Mucosa of gallbladder (tissue), 1 donor: ENCODE data around the gene MEN1. TPM values are rescaled to one million over a fixed set of nuclear protein-coding genes. Genes with fewer than 3 reads are reported as not detected.

Experiments
- DNase-seq: peaks from one replicate; pipeline ENCODE4 v3.0.0-alpha.2; 2020; ENCODE audit warnings: low spot score
- total RNA-seq: library from RNA; stranded (reverse); gene quantifications from one replicate; pipeline ENCODE4 v1.2.1, GENCODE V29; 2021
- donor health status: DM: no; HTN: no; CAD: no.

Gene MEN1
- total RNA-seq, 1 donor from 2014 or later: 34.8 TPM

DNA sequence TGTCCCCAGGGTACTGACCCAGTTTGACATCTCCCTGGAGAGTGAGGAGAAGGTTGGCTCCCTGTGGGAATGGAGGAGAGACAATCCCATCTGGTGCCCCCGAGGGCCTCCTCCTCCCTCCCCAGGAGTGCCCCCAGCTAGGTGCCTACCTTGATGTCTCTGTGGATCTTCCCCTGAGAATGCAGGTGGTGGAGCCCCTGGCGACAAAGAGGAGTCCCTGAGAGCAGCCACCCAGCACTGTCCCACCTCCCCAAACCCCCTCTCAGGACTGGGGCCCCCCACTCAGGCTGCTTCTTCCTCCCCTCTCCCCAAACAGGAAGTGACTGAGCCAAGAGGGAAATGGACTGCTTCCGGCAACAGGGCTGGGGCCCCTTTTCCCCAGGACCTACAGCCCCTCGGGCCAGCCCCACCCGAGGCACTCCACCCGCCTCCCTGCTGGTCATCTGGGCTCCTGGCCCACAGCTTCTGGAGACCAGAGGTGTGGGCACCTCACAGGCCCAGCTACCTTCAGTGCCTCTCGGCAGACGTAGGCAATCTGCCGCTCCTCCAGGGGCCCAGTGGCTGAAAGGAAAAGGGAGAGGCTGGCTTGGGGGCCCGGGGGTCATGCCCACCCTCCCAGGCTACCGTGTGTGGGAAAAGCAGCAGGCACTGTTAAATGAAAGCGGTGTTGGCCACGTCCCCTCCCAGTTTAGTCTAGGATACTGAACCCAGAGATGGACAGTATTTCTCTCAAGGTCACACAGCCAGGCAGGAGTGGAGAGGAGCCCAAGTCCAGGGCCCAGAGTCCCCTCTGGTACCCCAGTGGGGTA is 8.6 kb downstream of the MEN1 start:
- no peak for DNase-seq

DNA sequence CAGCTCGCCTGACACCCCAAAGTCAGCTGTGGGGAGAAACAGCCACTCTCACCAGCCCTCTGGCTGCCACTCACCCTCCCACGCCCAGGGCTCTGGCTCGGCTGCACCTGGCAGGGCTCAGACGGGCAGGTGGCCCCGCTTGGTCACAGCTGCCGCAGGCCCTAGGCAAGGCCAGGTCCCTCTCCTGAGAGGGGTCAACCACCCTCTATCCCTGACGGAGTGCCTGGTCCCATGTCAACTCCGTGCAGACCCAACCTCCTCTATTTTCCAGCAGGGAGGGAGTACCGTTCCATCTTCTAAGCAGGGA is 9.2 kb downstream of the MEN1 start:
- no peak for DNase-seq

DNA sequence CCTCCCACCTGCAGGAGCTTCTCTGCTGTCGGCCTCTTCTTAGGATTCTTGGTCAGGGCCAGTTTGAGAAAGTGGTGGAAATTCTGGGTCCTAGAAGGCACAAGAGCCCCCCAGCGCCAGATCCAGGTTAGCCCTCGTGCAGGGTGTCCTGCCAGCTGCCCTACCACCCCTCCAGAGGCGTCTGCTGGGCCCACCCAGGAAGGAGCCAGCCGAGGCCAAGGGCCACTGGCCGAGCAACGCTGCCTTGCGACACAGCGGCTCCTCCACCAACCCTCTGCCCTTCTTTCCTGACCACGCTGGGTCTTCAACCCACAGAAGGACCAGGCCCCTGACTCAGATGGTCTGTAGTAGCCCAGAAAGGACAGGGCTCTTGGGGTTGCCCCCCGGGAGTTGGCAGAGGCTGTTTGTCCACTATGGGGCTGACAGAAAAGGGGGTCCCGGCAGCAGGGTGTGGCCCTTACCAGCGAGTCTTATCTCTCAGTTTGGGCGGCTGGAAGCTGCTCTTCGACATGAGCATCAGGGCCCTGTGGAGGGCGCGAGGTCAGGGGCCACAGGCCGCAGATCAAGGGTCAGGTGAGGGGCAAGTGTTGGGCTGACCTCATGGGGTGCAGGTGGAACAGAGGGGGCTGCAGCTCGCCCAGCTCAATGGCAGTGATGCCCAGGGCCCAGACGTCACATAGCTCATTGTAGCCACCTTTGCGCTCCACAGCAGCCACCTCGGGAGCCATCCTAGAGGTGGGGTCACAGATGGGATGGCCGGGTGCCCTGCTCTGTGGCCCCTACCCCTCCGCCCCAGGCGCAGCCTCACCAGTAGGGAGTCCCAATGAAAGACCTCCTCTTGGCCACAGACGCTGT is 9.8 kb downstream of the MEN1 start:
- no peak for DNase-seq

GRCh38 chr11:64799623-64800302 is 10.6 kb downstream of the MEN1 start:
- no peak for DNase-seq

- no peak for DNase-seq
Observed at GRCh38 chr11:64799256-64799622, 11.1 kb downstream of the MEN1 start.

DNA sequence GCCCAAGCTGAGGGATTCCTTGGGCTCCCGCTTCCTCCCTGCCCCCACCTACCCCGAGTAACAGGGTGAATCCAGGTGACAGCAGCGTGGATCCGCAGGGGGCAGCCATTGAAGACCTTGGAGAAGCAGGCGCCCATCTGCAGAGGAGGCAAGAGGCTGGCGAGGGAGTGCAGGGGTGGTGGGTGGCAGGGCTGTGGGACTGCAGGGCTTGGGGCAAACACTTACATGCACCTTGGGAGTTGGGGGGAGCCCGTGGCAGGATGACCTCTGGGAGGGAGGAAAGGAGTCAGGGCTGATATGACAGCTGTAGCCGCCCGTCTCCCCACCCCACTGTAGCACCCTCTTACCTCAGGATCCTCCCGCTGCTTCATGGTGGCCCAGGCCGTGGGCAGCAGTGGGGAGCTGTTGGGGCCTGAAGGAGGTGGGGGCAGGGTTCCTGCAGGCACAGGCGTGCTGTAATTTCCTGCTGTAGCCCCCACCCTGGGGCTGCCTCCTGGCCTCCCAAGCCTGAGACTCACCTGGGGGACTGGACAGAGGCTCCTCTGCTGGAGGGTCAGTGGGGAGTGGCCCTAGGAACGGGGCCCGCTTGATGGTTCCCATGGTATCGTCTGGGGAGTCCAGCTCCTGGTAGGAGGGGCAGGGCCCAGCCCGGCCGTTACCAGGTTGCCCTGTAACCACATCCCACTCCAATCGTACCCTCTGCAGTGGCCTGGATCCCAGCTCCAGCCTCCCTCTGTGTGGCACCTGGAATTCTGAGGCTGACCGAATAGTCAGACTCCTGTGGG is 13.4 kb downstream of the MEN1 start:
- DNase-seq: no peak

DNA sequence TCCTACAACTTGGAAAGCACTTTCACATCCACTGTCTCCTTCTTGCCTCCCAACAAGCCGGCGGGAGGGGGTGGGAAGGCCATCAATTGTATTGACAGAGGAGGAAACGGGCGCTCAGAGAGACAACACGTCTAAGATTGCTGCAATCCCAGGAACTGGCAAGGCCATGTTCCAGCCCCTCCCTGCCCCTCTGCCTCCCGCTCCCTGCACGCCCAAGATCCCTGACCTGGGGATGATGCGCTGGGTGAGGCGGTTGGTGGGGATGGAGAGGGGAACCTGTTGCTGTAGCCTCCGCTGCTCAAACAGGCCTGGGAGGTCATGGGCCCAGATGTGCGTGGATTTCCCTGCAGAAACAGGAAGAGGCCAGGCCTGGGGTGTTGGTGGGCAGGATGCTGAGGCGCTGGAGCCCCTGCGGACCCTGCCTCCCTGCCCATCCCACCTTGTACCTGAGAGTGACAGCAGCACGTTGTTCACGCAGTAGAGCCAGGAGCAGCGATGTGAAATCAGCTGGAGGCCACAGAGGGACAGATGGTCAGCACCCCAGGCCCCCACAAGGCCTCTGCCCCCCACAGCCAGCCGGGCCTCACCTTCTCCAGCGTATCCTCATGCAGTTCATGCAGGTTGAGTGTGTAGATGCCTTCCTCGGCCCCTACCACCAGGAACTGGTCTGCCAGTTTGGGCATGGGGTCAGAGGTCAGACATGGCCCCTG is 14.1 kb downstream of the MEN1 start:
- DNase-seq: no peak

GRCh38 chr11:64794526-64794925 is 15.8 kb downstream of the MEN1 start:
- no peak for DNase-seq

GRCh38 chr11:64793271-64794160 is 16.8 kb downstream of the MEN1 start:
- no peak for DNase-seq

GRCh38 chr11:64792482-64792881 is 17.9 kb downstream of the MEN1 start:
- no peak for DNase-seq

DNA sequence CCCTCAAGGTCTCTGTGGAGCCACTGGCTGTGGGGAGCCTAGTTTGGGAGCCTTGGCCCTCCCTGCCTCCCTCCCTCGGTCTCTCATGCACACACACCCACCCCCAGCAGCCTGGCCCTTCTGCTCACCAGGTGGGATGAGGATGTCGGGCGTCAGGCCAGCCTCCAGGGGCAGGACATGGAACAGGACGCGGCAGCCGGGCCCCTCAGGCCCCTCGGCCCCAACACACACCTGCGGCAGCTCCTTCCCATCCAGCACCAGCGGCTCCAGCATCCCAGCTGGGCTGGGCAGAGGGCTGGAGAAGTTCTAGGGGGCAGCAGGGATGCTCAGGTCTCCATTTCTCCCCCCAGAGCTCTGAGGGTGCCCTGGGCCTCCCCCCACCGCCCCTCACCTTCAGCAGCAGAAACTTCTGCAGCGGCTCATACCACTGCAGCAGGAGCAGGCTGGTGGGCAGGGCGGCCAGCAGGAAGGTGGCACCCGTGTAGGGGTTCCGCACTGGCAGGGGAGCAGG is 18.5 kb downstream of the MEN1 start:
- no peak for DNase-seq

- no peak for DNase-seq
Observed at GRCh38 chr11:64790205-64791095, 19.9 kb downstream of the MEN1 start.

DNA sequence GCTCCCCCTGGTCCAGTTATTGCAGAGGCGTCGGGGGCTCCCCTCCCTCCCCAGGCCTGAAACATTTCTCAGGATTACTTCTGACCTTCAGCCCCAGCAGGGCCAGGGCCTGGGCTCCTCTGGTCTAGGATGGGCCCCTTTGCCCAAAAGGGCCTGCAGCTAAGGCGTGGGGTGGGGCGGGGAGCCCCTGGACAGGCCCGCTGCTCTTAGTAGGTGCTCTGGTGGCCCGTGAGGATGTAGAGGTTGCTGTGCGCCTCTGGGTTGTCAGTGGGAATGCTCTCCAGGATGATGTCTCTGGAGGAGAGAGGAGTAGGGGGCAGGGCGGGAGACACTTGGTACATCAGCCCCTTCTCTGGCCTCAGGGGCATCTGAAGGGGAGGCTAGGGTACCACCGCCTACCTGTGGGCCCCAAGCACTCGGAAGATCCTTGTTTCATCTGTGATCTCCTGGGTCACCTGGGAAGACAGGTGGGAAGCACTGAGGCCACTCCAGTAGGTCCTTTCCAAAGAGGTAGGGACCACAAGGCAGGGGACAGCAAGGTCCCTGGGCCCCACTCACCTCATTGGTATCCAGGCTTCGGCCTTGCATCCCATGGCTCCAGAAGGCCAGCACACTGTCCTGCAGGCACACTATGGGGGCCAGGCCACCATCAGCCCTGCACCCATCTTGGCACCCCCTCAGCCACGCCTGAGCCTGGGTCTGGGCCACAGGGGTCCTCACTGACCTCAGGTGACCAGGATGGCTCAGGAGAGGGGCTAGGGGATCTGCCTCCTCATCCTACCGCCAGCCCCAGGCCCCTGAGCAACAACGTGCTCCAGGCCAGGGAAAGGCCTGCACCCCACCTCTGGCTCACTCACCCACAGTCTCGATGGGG is 20.8 kb downstream of the MEN1 start:
- DNase-seq: no peak

GRCh38 chr11:64788321-64789215 is 21.8 kb downstream of the MEN1 start:
- no peak for DNase-seq

DNA sequence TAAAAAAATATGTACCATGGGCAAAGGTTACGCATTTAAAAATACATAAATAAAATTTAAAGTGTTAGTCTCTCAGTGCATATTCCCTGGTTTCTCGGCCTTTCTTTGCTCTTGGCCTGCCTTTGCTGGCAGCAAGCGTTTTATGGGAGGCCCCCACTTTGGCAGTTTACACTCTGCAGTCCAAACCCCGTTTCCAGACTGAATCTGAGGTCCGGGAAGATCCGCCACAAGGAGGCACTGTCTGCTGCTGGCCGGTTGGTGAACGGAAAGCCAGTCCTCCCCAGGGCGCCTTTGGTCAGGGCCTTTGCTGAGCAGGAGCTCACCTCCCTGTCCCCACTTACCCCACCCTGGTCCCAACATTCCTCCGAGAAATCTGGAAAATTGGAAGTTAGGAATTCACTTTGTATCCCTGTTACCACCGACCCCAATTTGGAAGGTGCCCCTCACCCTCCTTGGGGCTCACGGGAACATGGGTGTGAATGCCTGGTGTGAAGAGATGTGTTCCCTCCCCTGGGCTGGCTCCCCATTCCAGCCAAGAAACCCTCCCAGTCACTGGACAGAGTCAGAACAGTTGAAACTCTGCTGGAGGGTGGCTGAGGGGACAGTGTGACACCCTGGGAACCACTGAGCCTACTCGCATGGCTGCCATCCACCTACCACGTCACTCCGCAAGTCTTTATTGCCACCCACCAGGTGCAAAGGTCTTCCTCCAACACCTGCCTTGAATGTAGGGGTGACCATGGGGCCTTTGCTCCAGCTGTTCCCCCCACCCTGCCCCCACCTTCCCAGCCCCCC is 22.6 kb downstream of the MEN1 start:
- peak; percentile 60 for DNase-seq

DNA sequence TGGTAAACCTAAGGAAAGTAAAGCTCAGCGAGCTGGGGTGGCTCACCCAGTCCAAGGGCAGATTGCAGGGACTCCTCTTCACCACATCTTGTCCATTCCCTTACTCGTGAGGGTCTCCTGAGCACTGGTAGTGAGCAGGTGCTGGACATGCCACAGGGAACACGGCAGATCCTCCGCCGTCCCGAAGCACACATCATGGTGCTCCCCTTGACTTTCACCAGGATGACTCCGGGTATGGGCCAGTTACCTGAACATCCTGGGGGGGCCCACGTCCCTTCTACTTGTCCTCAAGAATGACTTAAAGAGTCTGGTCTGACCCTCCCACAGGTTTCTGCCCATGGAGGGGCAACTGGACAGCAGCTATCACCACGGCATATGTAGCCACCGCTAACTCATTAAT is 24.0 kb downstream of the MEN1 start:
- no peak for DNase-seq
